ENCODE measurements around the gene KIF26B.
"Not testable (repeated sequence)": the region's sequence is repeated elsewhere in the genome, so short reads cannot be mapped to it uniquely, and the experiment has no call there.

Gene KIF26B

GRCh38 chr1:245388687-245389086 is 233.9 kb downstream of the KIF26B start:
- DNase-seq (ENCODE audit: low read depth): no peak

- no peak for DNase-seq (ENCODE audit: low read depth)
Measured at GRCh38 chr1:245389873-245390272, 235.1 kb downstream of the KIF26B start.

GRCh38 chr1:245390975-245391374 is 236.2 kb downstream of the KIF26B start:
- no peak for DNase-seq (ENCODE audit: low read depth)

- DNase-seq (ENCODE audit: low read depth): no peak
Measured at GRCh38 chr1:245393694-245394093, 238.9 kb downstream of the KIF26B start.

GRCh38 chr1:245395680-245396079 is 240.9 kb downstream of the KIF26B start:
- no peak for DNase-seq (ENCODE audit: low read depth)

- no peak for DNase-seq (ENCODE audit: low read depth)
Measured at GRCh38 chr1:245396615-245397014, 241.8 kb downstream of the KIF26B start.

- DNase-seq (ENCODE audit: low read depth): no peak
Measured at GRCh38 chr1:245397771-245398170, 243.0 kb downstream of the KIF26B start.

- DNase-seq (ENCODE audit: low read depth): no peak
Measured at GRCh38 chr1:245398180-245398579, 243.4 kb downstream of the KIF26B start.

GRCh38 chr1:245401881-245402587 is 247.2 kb downstream of the KIF26B start:
- no peak for DNase-seq (ENCODE audit: low read depth)

GRCh38 chr1:245402998-245403397 is 248.2 kb downstream of the KIF26B start:
- DNase-seq (ENCODE audit: low read depth): not testable (repeated sequence)

- DNase-seq (ENCODE audit: low read depth): no peak
Measured at GRCh38 chr1:245404527-245404926, 249.7 kb downstream of the KIF26B start.

GRCh38 chr1:245404952-245405351 is 250.2 kb downstream of the KIF26B start:
- DNase-seq (ENCODE audit: low read depth): no peak

GRCh38 chr1:245406426-245406825 is 251.6 kb downstream of the KIF26B start:
- DNase-seq (ENCODE audit: low read depth): no peak

- no peak for DNase-seq (ENCODE audit: low read depth)
Measured at GRCh38 chr1:245407983-245408382, 253.2 kb downstream of the KIF26B start.

- no peak for DNase-seq (ENCODE audit: low read depth)
Measured at GRCh38 chr1:245409341-245410195, 254.8 kb downstream of the KIF26B start.

GRCh38 chr1:245411245-245412036 is 256.7 kb downstream of the KIF26B start:
- no peak for DNase-seq (ENCODE audit: low read depth)

GRCh38 chr1:245412306-245412705 is 257.5 kb downstream of the KIF26B start:
- DNase-seq (ENCODE audit: low read depth): no peak

GRCh38 chr1:245416781-245417180 is 262.0 kb downstream of the KIF26B start:
- DNase-seq (ENCODE audit: low read depth): no peak

GRCh38 chr1:245418077-245418476 is 263.3 kb downstream of the KIF26B start:
- DNase-seq (ENCODE audit: low read depth): no peak

GRCh38 chr1:245419461-245419978 is 264.7 kb downstream of the KIF26B start:
- DNase-seq (ENCODE audit: low read depth): no peak

GRCh38 chr1:245419989-245420388 is 265.2 kb downstream of the KIF26B start:
- no peak for DNase-seq (ENCODE audit: low read depth)

- no peak for DNase-seq (ENCODE audit: low read depth)
Measured at GRCh38 chr1:245420926-245421325, 266.1 kb downstream of the KIF26B start.
